LNCAP (cell line): Measurements from ENCODE around the gene ZNF839.

Experiments used
- TF ChIP-seq, protein P1 (sequence below): fragments of 450-650 bp; IDR thresholded peaks from 2 replicates; pipeline ENCODE4 v1.5.1; 2017; ENCODE audit warnings: mild to moderate bottlenecking

The ZNF839 gene

GRCh38 chr14:102280376-102280962, 39.1 kb upstream of the ZNF839 start:
- TF ChIP-seq, protein P1, sequence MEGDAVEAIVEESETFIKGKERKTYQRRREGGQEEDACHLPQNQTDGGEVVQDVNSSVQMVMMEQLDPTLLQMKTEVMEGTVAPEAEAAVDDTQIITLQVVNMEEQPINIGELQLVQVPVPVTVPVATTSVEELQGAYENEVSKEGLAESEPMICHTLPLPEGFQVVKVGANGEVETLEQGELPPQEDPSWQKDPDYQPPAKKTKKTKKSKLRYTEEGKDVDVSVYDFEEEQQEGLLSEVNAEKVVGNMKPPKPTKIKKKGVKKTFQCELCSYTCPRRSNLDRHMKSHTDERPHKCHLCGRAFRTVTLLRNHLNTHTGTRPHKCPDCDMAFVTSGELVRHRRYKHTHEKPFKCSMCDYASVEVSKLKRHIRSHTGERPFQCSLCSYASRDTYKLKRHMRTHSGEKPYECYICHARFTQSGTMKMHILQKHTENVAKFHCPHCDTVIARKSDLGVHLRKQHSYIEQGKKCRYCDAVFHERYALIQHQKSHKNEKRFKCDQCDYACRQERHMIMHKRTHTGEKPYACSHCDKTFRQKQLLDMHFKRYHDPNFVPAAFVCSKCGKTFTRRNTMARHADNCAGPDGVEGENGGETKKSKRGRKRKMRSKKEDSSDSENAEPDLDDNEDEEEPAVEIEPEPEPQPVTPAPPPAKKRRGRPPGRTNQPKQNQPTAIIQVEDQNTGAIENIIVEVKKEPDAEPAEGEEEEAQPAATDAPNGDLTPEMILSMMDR: no peak

- TF ChIP-seq, protein P1: no peak
Measured at GRCh38 chr14:102282751-102283465, 36.6 kb upstream of the ZNF839 start.

DNA sequence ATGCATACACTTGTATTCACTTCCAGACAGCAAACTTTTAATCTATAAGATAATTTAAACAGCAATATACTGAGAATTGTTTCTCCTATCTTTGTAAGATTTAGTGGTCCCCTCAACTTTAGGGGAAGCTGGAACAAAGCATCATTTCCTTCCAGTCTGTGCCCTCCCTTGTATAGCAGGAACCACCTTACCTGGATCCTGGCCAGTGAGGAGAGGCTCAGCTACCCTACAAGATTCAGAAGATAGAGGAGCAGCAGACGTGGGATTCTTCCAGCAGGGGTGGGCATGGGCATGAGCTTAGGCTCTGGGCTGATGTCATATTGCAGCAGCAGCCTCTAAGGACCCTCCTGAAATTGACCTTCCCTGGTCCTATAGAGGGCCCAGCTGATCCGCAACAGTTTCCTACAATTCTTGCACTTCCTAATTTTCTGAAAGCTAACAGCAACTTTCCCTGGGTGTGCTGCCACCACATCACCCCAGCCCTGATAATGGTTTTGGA, 35.9 kb upstream of the ZNF839 start:
- TF ChIP-seq, protein P1: no peak

DNA sequence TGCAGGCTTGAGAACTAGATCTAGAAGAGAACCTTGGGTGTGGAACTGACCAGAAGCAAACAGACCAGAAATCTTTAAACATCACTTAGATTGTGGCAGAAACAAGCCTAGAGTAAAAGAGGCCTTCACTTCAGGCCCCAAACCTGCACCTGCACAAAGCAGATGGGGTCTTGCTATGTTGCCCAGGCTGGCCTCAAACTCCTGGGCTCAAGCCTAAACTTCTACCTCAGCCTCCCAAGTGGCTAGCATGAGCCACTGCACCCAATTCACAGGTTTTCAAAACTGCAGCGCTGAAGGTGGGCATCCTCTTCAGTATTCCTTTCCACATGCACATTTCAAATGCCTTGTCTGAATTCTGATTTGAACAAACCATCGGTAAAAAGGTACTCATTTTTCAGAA, 34.4 kb upstream of the ZNF839 start:
- TF ChIP-seq, protein P1: no peak

DNA sequence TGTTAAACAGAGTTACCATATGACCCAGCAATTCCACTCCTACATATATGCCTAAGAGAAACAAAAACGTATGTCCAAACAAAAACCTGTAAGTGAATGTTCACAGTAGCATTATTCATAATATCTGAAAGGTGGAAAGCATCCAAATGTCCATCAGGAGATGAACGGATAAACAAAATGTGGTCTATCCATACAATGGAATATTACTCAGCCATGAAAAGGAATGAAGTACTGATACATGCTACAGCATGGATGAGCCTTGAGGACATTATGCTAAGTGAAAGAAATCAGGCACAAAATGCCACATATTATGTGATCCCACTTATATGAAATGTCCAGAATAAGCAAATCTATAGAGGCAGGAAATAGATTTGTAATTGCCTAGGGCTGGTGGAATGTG, 31.4 kb upstream of the ZNF839 start:
- TF ChIP-seq, protein P1: no peak

- TF ChIP-seq, protein P1: no peak
Measured at GRCh38 chr14:102292441-102292840, 27.1 kb upstream of the ZNF839 start.

DNA sequence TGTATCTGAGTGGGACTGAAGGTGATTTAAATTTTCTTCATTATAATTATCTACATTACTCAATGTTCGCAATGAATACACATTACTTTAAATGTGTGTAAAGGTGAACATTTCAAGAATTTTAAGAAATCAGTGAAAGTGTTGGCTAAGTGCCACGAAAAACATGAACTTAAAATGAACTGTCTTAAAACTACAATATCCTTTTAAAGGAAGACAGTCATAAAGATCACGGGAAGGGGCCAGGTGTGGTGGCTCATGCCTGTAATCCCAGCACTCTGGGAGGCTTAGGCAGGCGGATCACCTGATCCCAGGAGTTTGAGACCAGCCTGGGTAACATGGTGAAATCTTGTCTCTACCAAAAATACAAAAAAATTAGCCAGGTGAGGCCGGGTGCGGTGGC, 25.8 kb upstream of the ZNF839 start:
- TF ChIP-seq, protein P1: no peak
